Measurements from ENCODE around the gene OBSL1.
A peak's percentile ranks its signal among the peaks of the same experiment; 100 is the strongest.

The OBSL1 gene

GRCh38 chr2:219569635-219570034 lies 1.7 kb downstream of the OBSL1 start:
- Histone ChIP-seq H2AFZ (ENCODE audit: low read length) (no peak overlapping the region), H3K36me3 (replicated peaks in 1 of 2; ENCODE audit: control insufficient read depth in 2 of 2, insufficient read depth in 2 of 2, low read length in 2 of 2) (peaks cover 20 to 54% of the 10 kb centered on the region in 2 donors), H3K4me1 (ENCODE audit: control insufficient read depth in 2 of 2, insufficient read depth in 1 of 2, low read depth in 1 of 2, low read length in 2 of 2) (peaks cover 9 to 11% of the 10 kb centered on the region in 2 donors), H2BK120ac (ENCODE audit: low read depth, low read length) (no peak overlapping the region), H3K27ac (replicated peaks; ENCODE audit: low read length) (no peak overlapping the region), H3K14ac (ENCODE audit: low read length) (no peak overlapping the region), H3K23ac (ENCODE audit: low read depth, low read length, poor library complexity) (no peak overlapping the region), H3K79me1 (ENCODE audit: low read depth, low read length) (peaks cover 9% of the 10 kb centered on the region), H3K18ac (ENCODE audit: low read length) (no peak overlapping the region), H3K4me2 (ENCODE audit: insufficient read depth, low read length, poor library complexity, severe bottlenecking) (no peak overlapping the region), H4K8ac (ENCODE audit: low read depth, low read length) (no peak overlapping the region), H3K9me3 (replicated peaks in 1 of 2; ENCODE audit: control insufficient read depth in 2 of 2, insufficient read depth in 1 of 2, low read depth in 1 of 2, low read length in 2 of 2) (no peaks in the 10 kb centered on the region), H3K4ac (ENCODE audit: low read length) (no peak overlapping the region), H2AK5ac (ENCODE audit: low read depth, low read length) (no peak overlapping the region), H4K91ac (ENCODE audit: low read depth, low read length, poor library complexity) (no peak overlapping the region), H3K27me3 (ENCODE audit: control insufficient read depth in 3 of 3, insufficient read depth in 3 of 3, low read depth in 1 of 3, low read length in 3 of 3) (peaks cover 0 to 2% (median under 1%) of the 10 kb centered on the region in 3 experiments), H2BK12ac (ENCODE audit: low read length) (no peak overlapping the region), H3K9ac (ENCODE audit: low read depth, low read length, poor library complexity) (no peak overlapping the region), H3K4me3 (ENCODE audit: low read length in 2 of 2) (peak overlapping the region in 1 of 2 donors; percentile 94), H2BK15ac (ENCODE audit: low read length) (peak overlapping the region; percentile 49), H2BK5ac (ENCODE audit: low read length) (no peak overlapping the region)
- WGBS, 2 donors (ENCODE audit: extremely low coverage in 2 of 2, insufficient read length in 2 of 2, insufficient replicate concordance in 1 of 2), result no CpG with 5 or more reads among the region's 6 CpGs
- no peak for DNase-seq (ENCODE audit: low spot score)

GRCh38 chr2:219569041-219569440 lies 2.3 kb downstream of the OBSL1 start:
- no peak overlapping the region for H3K4ac ChIP-seq (ENCODE audit: low read length)
- H2BK15ac ChIP-seq (ENCODE audit: low read length), result no peak overlapping the region
- peaks cover 0 to 2% (median 0%) of the 10 kb centered on the region in 3 experiments for H3K27me3 ChIP-seq (ENCODE audit: control insufficient read depth in 3 of 3, insufficient read depth in 3 of 3, low read depth in 1 of 3, low read length in 3 of 3)
- peaks cover 9 to 11% of the 10 kb centered on the region in 2 donors for H3K4me1 ChIP-seq (ENCODE audit: control insufficient read depth in 2 of 2, insufficient read depth in 1 of 2, low read depth in 1 of 2, low read length in 2 of 2)
- H3K79me1 ChIP-seq (ENCODE audit: low read depth, low read length), result peaks cover 9% of the 10 kb centered on the region
- H4K8ac ChIP-seq (ENCODE audit: low read depth, low read length), result no peak overlapping the region
- H3K36me3 ChIP-seq (replicated peaks in 1 of 2; ENCODE audit: control insufficient read depth in 2 of 2, insufficient read depth in 2 of 2, low read length in 2 of 2), result peaks cover 21 to 60% of the 10 kb centered on the region in 2 donors
- H2AK5ac ChIP-seq (ENCODE audit: low read depth, low read length), result no peak overlapping the region
- H3K9ac ChIP-seq (ENCODE audit: low read depth, low read length, poor library complexity), result no peak overlapping the region
- H2BK120ac ChIP-seq (ENCODE audit: low read depth, low read length), result no peak overlapping the region
- no CpG with 5 or more reads among the region's 6 CpGs for WGBS, 2 donors (ENCODE audit: extremely low coverage in 2 of 2, insufficient read length in 2 of 2, insufficient replicate concordance in 1 of 2)
- H3K27ac ChIP-seq (replicated peaks; ENCODE audit: low read length), result no peak overlapping the region
- no peak overlapping the region for H3K23ac ChIP-seq (ENCODE audit: low read depth, low read length, poor library complexity)
- H3K9me3 ChIP-seq (replicated peaks in 1 of 2; ENCODE audit: control insufficient read depth in 2 of 2, insufficient read depth in 1 of 2, low read depth in 1 of 2, low read length in 2 of 2), result no peaks in the 10 kb centered on the region
- H3K18ac ChIP-seq (ENCODE audit: low read length), result no peak overlapping the region
- no peak overlapping the region for H2BK5ac ChIP-seq (ENCODE audit: low read length)
- H2BK12ac ChIP-seq (ENCODE audit: low read length), result no peak overlapping the region
- H2AFZ ChIP-seq (ENCODE audit: low read length), result no peak overlapping the region
- H3K4me3 ChIP-seq (ENCODE audit: low read length in 2 of 2), result no peak overlapping the region
- no peak overlapping the region for H4K91ac ChIP-seq (ENCODE audit: low read depth, low read length, poor library complexity)
- no peak overlapping the region for H3K14ac ChIP-seq (ENCODE audit: low read length)
- DNase-seq (ENCODE audit: low spot score), result no peak
- H3K4me2 ChIP-seq (ENCODE audit: insufficient read depth, low read length, poor library complexity, severe bottlenecking), result no peak overlapping the region

- Histone ChIP-seq H3K18ac (ENCODE audit: low read length) (no peak overlapping the region), H4K8ac (ENCODE audit: low read depth, low read length) (no peak overlapping the region), H3K4me1 (ENCODE audit: control insufficient read depth in 2 of 2, insufficient read depth in 1 of 2, low read depth in 1 of 2, low read length in 2 of 2) (peaks cover 9 to 11% of the 10 kb centered on the region in 2 donors), H2AK5ac (ENCODE audit: low read depth, low read length) (no peak overlapping the region), H2BK12ac (ENCODE audit: low read length) (no peak overlapping the region), H4K91ac (ENCODE audit: low read depth, low read length, poor library complexity) (no peak overlapping the region), H3K27ac (replicated peaks; ENCODE audit: low read length) (no peak overlapping the region), H2BK5ac (ENCODE audit: low read length) (no peak overlapping the region), H2BK15ac (ENCODE audit: low read length) (no peak overlapping the region), H3K27me3 (ENCODE audit: control insufficient read depth in 3 of 3, insufficient read depth in 3 of 3, low read depth in 1 of 3, low read length in 3 of 3) (peaks cover 0 to 2% (median 0%) of the 10 kb centered on the region in 3 experiments), H2AFZ (ENCODE audit: low read length) (no peak overlapping the region), H3K36me3 (replicated peaks in 1 of 2; ENCODE audit: control insufficient read depth in 2 of 2, insufficient read depth in 2 of 2, low read length in 2 of 2) (peaks cover 25 to 71% of the 10 kb centered on the region in 2 donors), H3K4ac (ENCODE audit: low read length) (no peak overlapping the region), H3K79me1 (ENCODE audit: low read depth, low read length) (peaks cover 9% of the 10 kb centered on the region), H3K23ac (ENCODE audit: low read depth, low read length, poor library complexity) (peak overlapping the region; percentile 21), H3K9me3 (replicated peaks in 1 of 2; ENCODE audit: control insufficient read depth in 2 of 2, insufficient read depth in 1 of 2, low read depth in 1 of 2, low read length in 2 of 2) (no peaks in the 10 kb centered on the region), H3K4me3 (ENCODE audit: low read length in 2 of 2) (no peak overlapping the region), H3K14ac (ENCODE audit: low read length) (no peak overlapping the region), H3K9ac (ENCODE audit: low read depth, low read length, poor library complexity) (no peak overlapping the region), H3K4me2 (ENCODE audit: insufficient read depth, low read length, poor library complexity, severe bottlenecking) (no peak overlapping the region), H2BK120ac (ENCODE audit: low read depth, low read length) (no peak overlapping the region)
- no peak for DNase-seq (ENCODE audit: low spot score)
- no CpG with 5 or more reads among the region's 35 CpGs for WGBS, 2 donors (ENCODE audit: extremely low coverage in 2 of 2, insufficient read length in 2 of 2, insufficient replicate concordance in 1 of 2)
These were observed 3.5 kb downstream of the OBSL1 start for GRCh38 chr2:219567791-219568361.

GRCh38 chr2:219567131-219567530 lies 4.2 kb downstream of the OBSL1 start:
- no peak overlapping the region for H3K4me3 ChIP-seq (ENCODE audit: low read length in 2 of 2)
- H3K4me2 ChIP-seq (ENCODE audit: insufficient read depth, low read length, poor library complexity, severe bottlenecking), result no peak overlapping the region
- H4K8ac ChIP-seq (ENCODE audit: low read depth, low read length), result no peak overlapping the region
- H3K36me3 ChIP-seq (replicated peaks in 1 of 2; ENCODE audit: control insufficient read depth in 2 of 2, insufficient read depth in 2 of 2, low read length in 2 of 2), result peaks cover 30 to 78% of the 10 kb centered on the region in 2 donors
- no peak overlapping the region for H2AFZ ChIP-seq (ENCODE audit: low read length)
- peaks cover 9% of the 10 kb centered on the region for H3K79me1 ChIP-seq (ENCODE audit: low read depth, low read length)
- no peak overlapping the region for H3K9ac ChIP-seq (ENCODE audit: low read depth, low read length, poor library complexity)
- no peaks in the 10 kb centered on the region for H3K9me3 ChIP-seq (replicated peaks in 1 of 2; ENCODE audit: control insufficient read depth in 2 of 2, insufficient read depth in 1 of 2, low read depth in 1 of 2, low read length in 2 of 2)
- H2BK5ac ChIP-seq (ENCODE audit: low read length), result peak overlapping the region; percentile 46
- H3K4ac ChIP-seq (ENCODE audit: low read length), result no peak overlapping the region
- H2BK120ac ChIP-seq (ENCODE audit: low read depth, low read length), result no peak overlapping the region
- H3K27me3 ChIP-seq (ENCODE audit: control insufficient read depth in 3 of 3, insufficient read depth in 3 of 3, low read depth in 1 of 3, low read length in 3 of 3), result peaks cover 0 to 2% (median 0%) of the 10 kb centered on the region in 3 experiments
- no peak for DNase-seq (ENCODE audit: low spot score)
- H3K23ac ChIP-seq (ENCODE audit: low read depth, low read length, poor library complexity), result peak overlapping the region; percentile 69
- no peak overlapping the region for H2BK12ac ChIP-seq (ENCODE audit: low read length)
- no CpG with 5 or more reads among the region's 18 CpGs for WGBS, 2 donors (ENCODE audit: extremely low coverage in 2 of 2, insufficient read length in 2 of 2, insufficient replicate concordance in 1 of 2)
- no peak overlapping the region for H3K27ac ChIP-seq (replicated peaks; ENCODE audit: low read length)
- peaks cover 7 to 9% of the 10 kb centered on the region in 2 donors for H3K4me1 ChIP-seq (ENCODE audit: control insufficient read depth in 2 of 2, insufficient read depth in 1 of 2, low read depth in 1 of 2, low read length in 2 of 2)
- H2AK5ac ChIP-seq (ENCODE audit: low read depth, low read length), result no peak overlapping the region
- no peak overlapping the region for H2BK15ac ChIP-seq (ENCODE audit: low read length)
- H3K18ac ChIP-seq (ENCODE audit: low read length), result peak overlapping the region; percentile 4
- no peak overlapping the region for H4K91ac ChIP-seq (ENCODE audit: low read depth, low read length, poor library complexity)
- H3K14ac ChIP-seq (ENCODE audit: low read length), result no peak overlapping the region
